ENCODE results near the gene KCNH4.
A peak's percentile ranks its signal among the peaks of the same experiment; 100 is the strongest.
"Not testable (repeated sequence)": the region's sequence is repeated elsewhere in the genome, so short reads cannot be mapped to it uniquely, and the experiment has no call there.

Gene KCNH4

GRCh38 chr17:42180922-42181850 lies at the start of gene KCNH4:
KCNH4 (minus strand) TSS chr17:42181142; CDS start chr17:42180945, 197 bp downstream.
- no peak within 1 kb of the TSS for H3K27ac ChIP-seq (ENCODE audit: low read length)
- H3K36me3 ChIP-seq (ENCODE audit: insufficient read depth, low read depth, low read length) = no peaks in the 10 kb centered on the region
- peaks cover 79% of the 10 kb centered on the region for H3K27me3 ChIP-seq (ENCODE audit: insufficient read depth, low read length)
- no peaks in the 10 kb centered on the region for H3K4me1 ChIP-seq (ENCODE audit: insufficient read depth, low read length)
- no peaks in the 10 kb centered on the region for H3K9me3 ChIP-seq (ENCODE audit: insufficient read depth, low read depth, low read length)
- no peak within 1 kb of the TSS for H3K9ac ChIP-seq (ENCODE audit: low read depth, low read length)
- peak within 1 kb of the TSS; percentile 74 for H3K4me3 ChIP-seq (ENCODE audit: low read length)

GRCh38 chr17:42230225-42230624 lies 49.3 kb upstream of the KCNH4 start:
- H3K9me3 ChIP-seq (ENCODE audit: insufficient read depth, low read depth, low read length) = no peaks in the 10 kb centered on the region; the same call in 1 of the 2 replicates
- H3K4me1 ChIP-seq (ENCODE audit: insufficient read depth, low read length) = no peaks in the 10 kb centered on the region
- H3K27ac ChIP-seq (ENCODE audit: low read length) = no peak overlapping the region
- no peak overlapping the region for H3K4me3 ChIP-seq (ENCODE audit: low read length)
- no peak overlapping the region for H3K9ac ChIP-seq (ENCODE audit: low read depth, low read length)
- H3K36me3 ChIP-seq (ENCODE audit: insufficient read depth, low read depth, low read length) = no peaks in the 10 kb centered on the region
- H3K27me3 ChIP-seq (ENCODE audit: insufficient read depth, low read length) = no peaks in the 10 kb centered on the region

GRCh38 chr17:42227849-42228700 lies 47.1 kb upstream of the KCNH4 start:
- Histone ChIP-seq H3K9me3 (ENCODE audit: insufficient read depth, low read depth, low read length) (no peaks in the 10 kb centered on the region; the same call in 1 of the 2 replicates), H3K27ac (ENCODE audit: low read length) (no peak overlapping the region), H3K27me3 (ENCODE audit: insufficient read depth, low read length) (no peaks in the 10 kb centered on the region), H3K9ac (ENCODE audit: low read depth, low read length) (no peak overlapping the region), H3K4me1 (ENCODE audit: insufficient read depth, low read length) (no peaks in the 10 kb centered on the region), H3K4me3 (ENCODE audit: low read length) (no peak overlapping the region), H3K36me3 (ENCODE audit: insufficient read depth, low read depth, low read length) (peaks cover 8% of the 10 kb centered on the region)

GRCh38 chr17:42225646-42226045 lies 44.7 kb upstream of the KCNH4 start:
- Histone ChIP-seq H3K9ac (ENCODE audit: low read depth, low read length) (no peak overlapping the region), H3K9me3 (ENCODE audit: insufficient read depth, low read depth, low read length) (no peaks in the 10 kb centered on the region; the same call in 1 of the 2 replicates), H3K4me3 (ENCODE audit: low read length) (no peak overlapping the region), H3K36me3 (ENCODE audit: insufficient read depth, low read depth, low read length) (peaks cover 23% of the 10 kb centered on the region), H3K27me3 (ENCODE audit: insufficient read depth, low read length) (no peaks in the 10 kb centered on the region), H3K4me1 (ENCODE audit: insufficient read depth, low read length) (no peaks in the 10 kb centered on the region), H3K27ac (ENCODE audit: low read length) (no peak overlapping the region)

GRCh38 chr17:42224651-42225050 lies 43.7 kb upstream of the KCNH4 start:
- no peak overlapping the region for H3K9ac ChIP-seq (ENCODE audit: low read depth, low read length)
- no peaks in the 10 kb centered on the region for H3K27me3 ChIP-seq (ENCODE audit: insufficient read depth, low read length)
- no peak overlapping the region for H3K27ac ChIP-seq (ENCODE audit: low read length)
- no peaks in the 10 kb centered on the region for H3K4me1 ChIP-seq (ENCODE audit: insufficient read depth, low read length)
- peaks cover 23% of the 10 kb centered on the region for H3K36me3 ChIP-seq (ENCODE audit: insufficient read depth, low read depth, low read length)
- no peak overlapping the region for H3K4me3 ChIP-seq (ENCODE audit: low read length)
- H3K9me3 ChIP-seq (ENCODE audit: insufficient read depth, low read depth, low read length) = no peaks in the 10 kb centered on the region

GRCh38 chr17:42221886-42222745 lies 41.2 kb upstream of the KCNH4 start:
- no peak overlapping the region for H3K9ac ChIP-seq (ENCODE audit: low read depth, low read length)
- no peaks in the 10 kb centered on the region for H3K9me3 ChIP-seq (ENCODE audit: insufficient read depth, low read depth, low read length)
- no peak overlapping the region for H3K4me3 ChIP-seq (ENCODE audit: low read length)
- no peaks in the 10 kb centered on the region for H3K4me1 ChIP-seq (ENCODE audit: insufficient read depth, low read length)
- H3K27ac ChIP-seq (ENCODE audit: low read length) = no peak overlapping the region
- no peaks in the 10 kb centered on the region for H3K27me3 ChIP-seq (ENCODE audit: insufficient read depth, low read length)
- H3K36me3 ChIP-seq (ENCODE audit: insufficient read depth, low read depth, low read length) = peaks cover 36% of the 10 kb centered on the region

- H3K36me3 ChIP-seq (ENCODE audit: insufficient read depth, low read depth, low read length) = peaks cover 64% of the 10 kb centered on the region
- not testable (repeated sequence) for H3K4me1 ChIP-seq (ENCODE audit: insufficient read depth, low read length); H3K27ac ChIP-seq (ENCODE audit: low read length)
Measured at GRCh38 chr17:42219280-42219679, 38.3 kb upstream of the KCNH4 start.

GRCh38 chr17:42214156-42214555 lies 33.2 kb upstream of the KCNH4 start:
- no peaks in the 10 kb centered on the region for H3K4me1 ChIP-seq (ENCODE audit: insufficient read depth, low read length)
- no peak overlapping the region for H3K9ac ChIP-seq (ENCODE audit: low read depth, low read length)
- no peak overlapping the region for H3K4me3 ChIP-seq (ENCODE audit: low read length)
- no peak overlapping the region for H3K27ac ChIP-seq (ENCODE audit: low read length)
- no peaks in the 10 kb centered on the region for H3K9me3 ChIP-seq (ENCODE audit: insufficient read depth, low read depth, low read length)
- H3K27me3 ChIP-seq (ENCODE audit: insufficient read depth, low read length) = no peaks in the 10 kb centered on the region
- peaks cover 86% of the 10 kb centered on the region for H3K36me3 ChIP-seq (ENCODE audit: insufficient read depth, low read depth, low read length)

More at GRCh38 chr17:42219280-42219679, 38.3 kb upstream of the KCNH4 start:
- not testable (repeated sequence) for H3K4me3 ChIP-seq (ENCODE audit: low read length); H3K9ac ChIP-seq (ENCODE audit: low read depth, low read length); H3K27me3 ChIP-seq (ENCODE audit: insufficient read depth, low read length); H3K9me3 ChIP-seq (ENCODE audit: insufficient read depth, low read depth, low read length)

- Histone ChIP-seq H3K4me3 (ENCODE audit: low read length) (no peak overlapping the region), H3K36me3 (ENCODE audit: insufficient read depth, low read depth, low read length) (peaks cover 86% of the 10 kb centered on the region), H3K27me3 (ENCODE audit: insufficient read depth, low read length) (no peaks in the 10 kb centered on the region), H3K27ac (ENCODE audit: low read length) (no peak overlapping the region), H3K9me3 (ENCODE audit: insufficient read depth, low read depth, low read length) (no peaks in the 10 kb centered on the region), H3K4me1 (ENCODE audit: insufficient read depth, low read length) (no peaks in the 10 kb centered on the region), H3K9ac (ENCODE audit: low read depth, low read length) (no peak overlapping the region)
Measured at GRCh38 chr17:42212382-42212781, 31.4 kb upstream of the KCNH4 start.

- not testable (repeated sequence) for H3K4me1 ChIP-seq (ENCODE audit: insufficient read depth, low read length); H3K4me3 ChIP-seq (ENCODE audit: low read length); H3K27ac ChIP-seq (ENCODE audit: low read length); H3K9me3 ChIP-seq (ENCODE audit: insufficient read depth, low read depth, low read length); H3K9ac ChIP-seq (ENCODE audit: low read depth, low read length); H3K27me3 ChIP-seq (ENCODE audit: insufficient read depth, low read length)
- H3K36me3 ChIP-seq (ENCODE audit: insufficient read depth, low read depth, low read length) = peaks cover 84% of the 10 kb centered on the region
Measured at GRCh38 chr17:42211921-42212341, 31.0 kb upstream of the KCNH4 start.

- Histone ChIP-seq H3K27me3 (ENCODE audit: insufficient read depth, low read length) (no peaks in the 10 kb centered on the region), H3K9me3 (ENCODE audit: insufficient read depth, low read depth, low read length) (no peaks in the 10 kb centered on the region), H3K36me3 (ENCODE audit: insufficient read depth, low read depth, low read length) (peaks cover 79% of the 10 kb centered on the region), H3K27ac (ENCODE audit: low read length) (no peak overlapping the region), H3K9ac (ENCODE audit: low read depth, low read length) (no peak overlapping the region), H3K4me3 (ENCODE audit: low read length) (no peak overlapping the region), H3K4me1 (ENCODE audit: insufficient read depth, low read length) (no peaks in the 10 kb centered on the region)
Measured at GRCh38 chr17:42210046-42210445, 29.1 kb upstream of the KCNH4 start.
